ENCODE measurements around the gene CCDC126.

CCDC126 gene

DNA sequence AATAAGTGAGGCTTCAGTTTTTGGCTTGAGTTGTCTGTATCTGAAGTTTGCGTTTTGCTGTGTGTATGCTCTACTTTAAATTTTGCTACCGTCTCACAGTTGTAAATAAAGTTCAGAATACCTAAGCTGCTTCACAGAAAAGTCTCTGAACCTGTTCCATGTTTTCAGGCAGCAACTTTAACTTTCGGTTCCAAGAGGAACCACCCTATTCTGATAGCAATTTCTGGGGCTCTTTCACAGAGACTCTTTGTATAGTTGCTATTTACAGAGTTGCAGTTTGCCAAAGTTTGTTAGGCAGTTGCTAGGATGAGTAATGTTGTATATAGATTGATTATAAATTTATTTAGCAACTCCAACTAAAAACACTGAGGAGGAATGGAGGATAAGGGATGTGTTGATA lies 88.5 kb downstream of the CCDC126 start:
- DNase-seq (ENCODE audit: insufficient read length, low spot score) (no peak), FAIRE-seq (no peak)
- TF ChIP-seq TAF1 (IDR thresholded peaks at IDR 0.05; ENCODE audit: low read depth, low read length) (no peak), POLR2A (IDR thresholded peaks at IDR 0.05; ENCODE audit: low read depth, low read length) (no peak), PAX5 (IDR thresholded peaks at IDR 0.05; ENCODE audit: insufficient read depth, low read length, severe bottlenecking) (no peak), POU2F2 (IDR thresholded peaks at IDR 0.05; ENCODE audit: low read depth, low read length) (no peak), SPI1 (IDR thresholded peaks at IDR 0.05; ENCODE audit: low read depth, low read length) (no peak), POLR2AphosphoS5 (IDR thresholded peaks at IDR 0.05; ENCODE audit: low read depth, low read length) (no peak)

DNA sequence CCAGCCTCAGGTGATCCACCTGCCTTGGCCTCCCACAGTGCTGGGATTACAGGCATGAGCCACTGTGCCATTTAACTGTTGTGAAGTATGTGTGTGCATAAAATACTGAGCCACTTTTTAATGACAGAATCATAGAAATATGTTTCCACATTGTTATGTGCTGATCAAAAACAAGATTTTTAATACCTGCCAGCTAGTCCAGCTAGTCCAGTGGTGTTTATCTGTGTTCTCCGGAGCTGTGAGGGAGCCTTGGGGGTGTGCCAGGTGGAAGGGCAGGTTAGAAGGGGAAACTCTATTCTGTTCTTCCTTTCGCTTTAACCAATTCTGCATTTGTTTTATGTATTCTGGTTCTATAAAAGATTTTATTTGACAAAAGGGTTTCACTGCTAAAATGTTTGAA lies 89.8 kb downstream of the CCDC126 start:
- no peak for FAIRE-seq
- TF ChIP-seq PAX5 (IDR thresholded peaks at IDR 0.05; ENCODE audit: insufficient read depth, low read length, severe bottlenecking), result no peak
- no peak for DNase-seq (ENCODE audit: insufficient read length, low spot score)

DNA sequence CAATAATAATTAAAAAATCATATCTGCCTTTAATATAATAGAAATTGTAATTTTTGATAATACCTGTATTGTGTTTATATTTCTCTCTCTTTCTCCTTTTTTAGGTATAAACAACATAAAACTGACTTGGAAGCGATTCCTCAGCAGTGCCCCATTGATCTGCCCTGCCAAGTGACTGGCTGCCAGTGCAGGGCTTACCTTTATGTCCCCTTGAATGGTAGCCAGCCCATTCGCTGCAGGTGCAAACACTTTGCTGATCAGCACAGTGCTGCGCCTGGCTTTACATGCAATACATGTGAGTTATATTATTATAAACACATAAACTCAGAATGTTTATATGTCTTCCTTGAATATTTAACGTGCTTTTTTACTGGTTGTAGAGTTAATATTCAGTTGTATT lies 92.0 kb downstream of the CCDC126 start:
- DNase-seq (ENCODE audit: insufficient read length, low spot score) (no peak), FAIRE-seq (no peak)

DNA sequence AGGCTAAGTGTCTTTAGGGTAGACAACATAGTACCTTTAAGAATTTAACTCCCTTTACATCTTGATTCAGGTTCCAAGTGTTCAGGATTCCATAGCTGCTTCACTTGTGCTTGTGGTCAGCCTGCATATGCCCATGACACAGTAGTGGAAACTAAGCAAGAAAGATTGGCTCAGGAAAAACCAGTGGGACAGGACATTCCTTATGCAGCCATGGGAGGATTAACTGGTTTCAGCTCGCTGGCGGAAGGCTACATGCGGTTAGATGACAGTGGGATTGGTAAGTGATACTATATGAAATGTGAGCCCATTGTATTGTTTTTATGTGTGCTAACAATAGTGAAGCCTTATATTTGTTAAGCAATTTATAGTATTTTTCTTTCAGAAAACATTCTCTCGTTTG lies 94.1 kb downstream of the CCDC126 start:
- TF ChIP-seq POU2F2 (IDR thresholded peaks at IDR 0.05; ENCODE audit: low read depth, low read length) (no peak), POLR2A (IDR thresholded peaks at IDR 0.05; ENCODE audit: low read depth, low read length) (no peak), PAX5 (IDR thresholded peaks at IDR 0.05; ENCODE audit: insufficient read depth, low read length, severe bottlenecking) (no peak), SPI1 (IDR thresholded peaks at IDR 0.05; ENCODE audit: low read depth, low read length) (no peak), TAF1 (IDR thresholded peaks at IDR 0.05; ENCODE audit: low read depth, low read length) (no peak), POLR2AphosphoS5 (IDR thresholded peaks at IDR 0.05; ENCODE audit: low read depth, low read length) (no peak)
- FAIRE-seq (no peak), DNase-seq (ENCODE audit: insufficient read length, low spot score) (no peak)

More for the DNA sequence above, 92.0 kb downstream of the CCDC126 start:
- no peak for TF ChIP-seq SPI1 (IDR thresholded peaks at IDR 0.05; ENCODE audit: low read depth, low read length)
- no peak for TF ChIP-seq PAX5 (IDR thresholded peaks at IDR 0.05; ENCODE audit: insufficient read depth, low read length, severe bottlenecking)
- TF ChIP-seq POLR2AphosphoS5 (IDR thresholded peaks at IDR 0.05; ENCODE audit: low read depth, low read length), result no peak
- TF ChIP-seq POU2F2 (IDR thresholded peaks at IDR 0.05; ENCODE audit: low read depth, low read length), result no peak
- no peak for TF ChIP-seq TAF1 (IDR thresholded peaks at IDR 0.05; ENCODE audit: low read depth, low read length)
- TF ChIP-seq POLR2A (IDR thresholded peaks at IDR 0.05; ENCODE audit: low read depth, low read length), result no peak

DNA sequence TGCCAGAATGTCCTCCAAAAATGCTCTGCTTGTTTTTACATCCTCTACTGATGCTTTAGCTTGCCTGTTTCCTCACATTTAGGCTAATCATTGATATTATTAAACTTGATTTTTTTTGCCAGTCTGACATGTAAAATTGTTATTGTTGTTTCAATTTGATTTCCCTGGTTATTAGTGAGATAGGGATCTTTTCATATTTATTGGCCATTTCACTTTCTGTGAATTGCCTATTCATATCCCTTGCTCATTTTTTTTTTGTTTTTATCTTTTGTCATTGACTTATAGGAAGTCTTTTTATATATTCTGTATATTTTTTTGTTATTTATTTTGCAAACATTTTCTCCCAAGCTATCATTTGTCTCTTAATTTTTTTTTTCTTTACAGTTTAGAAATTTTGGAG lies 96.0 kb downstream of the CCDC126 start:
- no peak for TF ChIP-seq TAF1 (IDR thresholded peaks at IDR 0.05; ENCODE audit: low read depth, low read length)
- no peak for TF ChIP-seq PAX5 (IDR thresholded peaks at IDR 0.05; ENCODE audit: insufficient read depth, low read length, severe bottlenecking)
- no peak for TF ChIP-seq POLR2AphosphoS5 (IDR thresholded peaks at IDR 0.05; ENCODE audit: low read depth, low read length)
- TF ChIP-seq POU2F2 (IDR thresholded peaks at IDR 0.05; ENCODE audit: low read depth, low read length), result no peak
- no peak for TF ChIP-seq POLR2A (IDR thresholded peaks at IDR 0.05; ENCODE audit: low read depth, low read length)
- TF ChIP-seq SPI1 (IDR thresholded peaks at IDR 0.05; ENCODE audit: low read depth, low read length), result no peak
- DNase-seq (ENCODE audit: insufficient read length, low spot score) (no peak), FAIRE-seq (no peak)

Data from GM12891 (cell line).